WTC11 (cell line): ENCODE data around the gene CHRNE. TPM values are rescaled to one million over a fixed set of nuclear protein-coding genes. Genes with fewer than 3 reads are reported as not detected.

Source experiments
- ATAC-seq: fragments of 200-7000 bp; cut with Tn5 transposase; 2 replicates; pipeline ENCODE4 v1.10.0; 2021; ENCODE audit warnings: mild to moderate bottlenecking, moderate library complexity
- CTCF ChIA-PET: fragments of 300-600 bp; sonication (Branson Sonifier 250); formaldehyde crosslinking; loops from one replicate; lab custom pipeline; 2021; ENCODE audit warnings: antibody characterized with exemption; lab: Charles Lee
- POLR2A ChIA-PET: fragments of 350-600 bp; sonication (Branson Sonifier 250); formaldehyde crosslinking; loops from one replicate; lab custom pipeline; 2021; ENCODE audit warnings: antibody characterized with exemption; lab: Charles Lee
- DNase-seq: peaks from one replicate; pipeline ENCODE4 v3.0.0; 2021; ENCODE audit warnings: low spot score
- H3K27ac Mint-ChIP-seq: 2 replicates; pipeline ENCODE4 v1.8.0; 2021; ENCODE audit warnings: mixed read lengths
- H3K27me3 Mint-ChIP-seq: 2 replicates; pipeline ENCODE4 v1.8.0; 2021; ENCODE audit warnings: low read depth, mild to moderate bottlenecking, moderate library complexity, mixed read lengths
- H3K36me3 Mint-ChIP-seq: 2 replicates; pipeline ENCODE4 v1.8.0; 2021; ENCODE audit warnings: mixed read lengths
- H3K4me1 Mint-ChIP-seq: 2 replicates; pipeline ENCODE4 v1.8.0; 2022; ENCODE audit warnings: mixed read lengths
- H3K4me3 Mint-ChIP-seq: 2 replicates; pipeline ENCODE4 v1.8.0; 2021; ENCODE audit warnings: mild to moderate bottlenecking, moderate library complexity, mixed read lengths
- H3K9me3 Mint-ChIP-seq: 2 replicates; pipeline ENCODE4 v1.8.0; 2021; ENCODE audit warnings: mixed read lengths
- CBFB ChIP-seq: sonication (generic); formaldehyde crosslinking; IDR thresholded peaks from 2 replicates; pipeline ENCODE4 v1.8.1; 2022; ENCODE audit warnings: mild to moderate bottlenecking, low read depth, missing genetic modification reagents
- E2F4 ChIP-seq: sonication (generic); formaldehyde crosslinking; IDR thresholded peaks from 2 replicates; pipeline ENCODE4 v1.8.1; 2022; ENCODE audit warnings: low read depth, mild to moderate bottlenecking, moderate library complexity, missing genetic modification reagents, borderline replicate concordance
- ESRRA ChIP-seq: sonication (generic); formaldehyde crosslinking; IDR thresholded peaks from 2 replicates; pipeline ENCODE4 v1.8.1; 2022; ENCODE audit warnings: mild to moderate bottlenecking, missing genetic modification reagents, borderline replicate concordance
- FOXK1 ChIP-seq: sonication (generic); formaldehyde crosslinking; IDR thresholded peaks from 2 replicates; pipeline ENCODE4 v1.8.0; 2022; ENCODE audit warnings: mild to moderate bottlenecking, moderate library complexity, missing genetic modification reagents
- FOXP4 ChIP-seq: sonication (generic); formaldehyde crosslinking; IDR thresholded peaks from 2 replicates; pipeline ENCODE4 v1.8.0; 2022; ENCODE audit warnings: mild to moderate bottlenecking, missing genetic modification reagents
- IRF2 ChIP-seq: sonication (generic); formaldehyde crosslinking; IDR thresholded peaks from 2 replicates; pipeline ENCODE4 v1.8.0; 2022; ENCODE audit warnings: low read depth, missing genetic modification reagents, borderline replicate concordance
- MAX ChIP-seq: sonication (generic); formaldehyde crosslinking; IDR thresholded peaks from 2 replicates; pipeline ENCODE4 v1.8.0; 2022; ENCODE audit warnings: mild to moderate bottlenecking, missing genetic modification reagents
- MYBL2 ChIP-seq: sonication (generic); formaldehyde crosslinking; IDR thresholded peaks from 2 replicates; pipeline ENCODE4 v1.8.1; 2023; ENCODE audit warnings: mild to moderate bottlenecking, moderate library complexity, missing genetic modification reagents
- OVOL2 ChIP-seq: fragments of 250-450 bp; sonication (Bioruptor Pico); IDR thresholded peaks from 2 replicates; pipeline ENCODE4 v1.9.0; 2021; ENCODE audit warnings: mild to moderate bottlenecking, borderline replicate concordance
- SMAD3 ChIP-seq: sonication (generic); formaldehyde crosslinking; IDR thresholded peaks from 2 replicates; pipeline ENCODE4 v1.8.0; 2022; ENCODE audit warnings: missing genetic modification reagents, mild to moderate bottlenecking, borderline replicate concordance
- SP1 ChIP-seq: sonication (generic); formaldehyde crosslinking; conservative IDR thresholded peaks from 2 replicates; pipeline ENCODE4 v1.8.1; 2022; ENCODE audit warnings: missing genetic modification reagents
- TEAD1 ChIP-seq: sonication (generic); formaldehyde crosslinking; IDR thresholded peaks from 2 replicates; pipeline ENCODE4 v1.8.0; 2022; ENCODE audit warnings: mild to moderate bottlenecking, missing genetic modification reagents
- TEAD4 ChIP-seq: sonication (generic); formaldehyde crosslinking; IDR thresholded peaks from 2 replicates; pipeline ENCODE4 v1.8.0; 2022; ENCODE audit warnings: mild to moderate bottlenecking, missing genetic modification reagents
- TP53 ChIP-seq: sonication (generic); formaldehyde crosslinking; IDR thresholded peaks from 2 replicates; pipeline ENCODE4 v1.8.1; 2023; ENCODE audit warnings: mild to moderate bottlenecking, missing genetic modification reagents
- ZNF232 ChIP-seq: sonication (generic); formaldehyde crosslinking; IDR thresholded peaks from 2 replicates; pipeline ENCODE4 v1.8.0; 2022; ENCODE audit warnings: mild to moderate bottlenecking, missing genetic modification reagents
- ZNF281 ChIP-seq: sonication (generic); formaldehyde crosslinking; IDR thresholded peaks from 2 replicates; pipeline ENCODE4 v1.8.0; 2023; ENCODE audit warnings: mild to moderate bottlenecking, missing genetic modification reagents
- ZNF317 ChIP-seq: sonication (generic); formaldehyde crosslinking; IDR thresholded peaks from 2 replicates; pipeline ENCODE4 v1.8.1; 2023; ENCODE audit warnings: low read depth, mild to moderate bottlenecking, moderate library complexity, missing genetic modification reagents, borderline replicate concordance
- ZNF671 ChIP-seq: fragments of 250-450 bp; sonication (Bioruptor Pico); IDR thresholded peaks from 2 replicates; pipeline ENCODE4 v1.8.0; 2021; ENCODE audit warnings: mild to moderate bottlenecking
- total RNA-seq: library from RNA; stranded (reverse); gene quantifications from 3 replicates; pipeline ENCODE4 v1.2.3, GENCODE V29; 2021
- TF ChIP-seq, protein P1 (sequence below): sonication (generic); formaldehyde crosslinking; conservative IDR thresholded peaks from 2 replicates; pipeline ENCODE4 v1.8.1; 2022; ENCODE audit warnings: mild to moderate bottlenecking, missing genetic modification reagents
- TF ChIP-seq, protein P2 (sequence below): sonication (generic); formaldehyde crosslinking; conservative IDR thresholded peaks from 2 replicates; pipeline ENCODE4 v1.8.1; 2023; ENCODE audit warnings: mild to moderate bottlenecking, low read depth, missing genetic modification reagents, moderate library complexity

The CHRNE gene
- total RNA-seq, 1 experiment from 2014 or later = 0.70 TPM

DNA sequence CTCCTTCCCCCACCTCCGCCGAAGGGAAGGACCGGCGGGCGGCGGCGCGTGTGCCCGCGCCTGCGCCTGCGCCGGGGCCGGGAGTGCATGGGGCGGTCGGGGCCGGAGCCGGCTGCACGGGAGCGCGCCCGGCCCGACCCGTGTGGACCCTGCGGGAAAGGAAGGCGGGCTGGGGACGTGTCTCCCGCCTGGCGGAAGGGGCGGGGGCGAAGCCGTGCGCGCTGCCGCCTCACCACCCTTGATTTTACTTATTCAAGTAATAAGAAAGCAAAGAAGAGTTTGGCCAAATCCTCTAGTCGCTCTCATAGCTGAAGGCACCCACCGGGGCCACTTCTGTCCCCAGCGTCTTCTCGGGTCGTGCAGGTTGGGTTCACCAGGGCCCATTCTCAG is 46.0 kb upstream of the CHRNE start:
- Mint-ChIP-seq H3K4me1 (peaks cover 47% of the 10 kb centered on the region), H3K9me3 (no peaks in the 10 kb centered on the region), H3K27me3 (no peaks in the 10 kb centered on the region), H3K4me3 (peak overlapping the region; percentile 91), H3K36me3 (peaks cover 27% of the 10 kb centered on the region), H3K27ac (peak overlapping the region; percentile 82; the same call in 1 of the 2 replicates)
- ATAC-seq = peak; percentile 40
- POLR2A ChIA-PET = interaction anchor here (1.0 to 3.5 kb wide), 3 partner anchors 9 to 40 kb away, joined by 6 to 45 read pairs (median 18); partner anchors contain the start of genes RNF167, SLC25A11 and SPAG7
- CTCF ChIA-PET = interaction anchor here (0.6 to 5.4 kb wide), 4 partner anchors 9 to 40 kb away, joined by 3 to 27 read pairs (median 10); partner anchors contain the start of genes RNF167 and SLC25A11
- TF ChIP-seq TEAD1 (CRISPR knock-in tag) (0 out of 2 replicates have a peak, but pooled peaks have one; percentile 7), TEAD4 (no peak), MYBL2 (CRISPR knock-in tag) (no peak)
- peak; percentile 78 for DNase-seq

- Mint-ChIP-seq H3K9me3 (no peaks in the 10 kb centered on the region), H3K27me3 (no peaks in the 10 kb centered on the region), H3K4me3 (peak within 1 kb of the TSS; percentile 91), H3K27ac (peak within 1 kb of the TSS; percentile 100), H3K36me3 (peaks cover 27% of the 10 kb centered on the region), H3K4me1 (peaks cover 43% of the 10 kb centered on the region)
- DNase-seq (peak; percentile 85), ATAC-seq (peak; percentile 19)
- ChIA-PET POLR2A (interaction anchor here (0.8 to 3.5 kb wide), 4 partner anchors 8 to 39 kb away, joined by 3 to 45 read pairs (median 12); partner anchors contain the start of genes RNF167, SLC25A11 and SPAG7), CTCF (interaction anchor here (0.5 to 5.4 kb wide), 5 partner anchors 9 to 160 kb away, joined by 3 to 27 read pairs (median 4); partner anchors contain the start of genes RNF167 and SLC25A11)
- TF ChIP-seq SP1 = peak; percentile 63; the same call in 1 of the 2 replicates
- TF ChIP-seq, protein P1, sequence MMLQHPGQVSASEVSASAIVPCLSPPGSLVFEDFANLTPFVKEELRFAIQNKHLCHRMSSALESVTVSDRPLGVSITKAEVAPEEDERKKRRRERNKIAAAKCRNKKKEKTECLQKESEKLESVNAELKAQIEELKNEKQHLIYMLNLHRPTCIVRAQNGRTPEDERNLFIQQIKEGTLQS (CRISPR knock-in tag) = no peak
- no peak for TF ChIP-seq ZNF671 (CRISPR knock-in tag)
- TF ChIP-seq, protein P2, sequence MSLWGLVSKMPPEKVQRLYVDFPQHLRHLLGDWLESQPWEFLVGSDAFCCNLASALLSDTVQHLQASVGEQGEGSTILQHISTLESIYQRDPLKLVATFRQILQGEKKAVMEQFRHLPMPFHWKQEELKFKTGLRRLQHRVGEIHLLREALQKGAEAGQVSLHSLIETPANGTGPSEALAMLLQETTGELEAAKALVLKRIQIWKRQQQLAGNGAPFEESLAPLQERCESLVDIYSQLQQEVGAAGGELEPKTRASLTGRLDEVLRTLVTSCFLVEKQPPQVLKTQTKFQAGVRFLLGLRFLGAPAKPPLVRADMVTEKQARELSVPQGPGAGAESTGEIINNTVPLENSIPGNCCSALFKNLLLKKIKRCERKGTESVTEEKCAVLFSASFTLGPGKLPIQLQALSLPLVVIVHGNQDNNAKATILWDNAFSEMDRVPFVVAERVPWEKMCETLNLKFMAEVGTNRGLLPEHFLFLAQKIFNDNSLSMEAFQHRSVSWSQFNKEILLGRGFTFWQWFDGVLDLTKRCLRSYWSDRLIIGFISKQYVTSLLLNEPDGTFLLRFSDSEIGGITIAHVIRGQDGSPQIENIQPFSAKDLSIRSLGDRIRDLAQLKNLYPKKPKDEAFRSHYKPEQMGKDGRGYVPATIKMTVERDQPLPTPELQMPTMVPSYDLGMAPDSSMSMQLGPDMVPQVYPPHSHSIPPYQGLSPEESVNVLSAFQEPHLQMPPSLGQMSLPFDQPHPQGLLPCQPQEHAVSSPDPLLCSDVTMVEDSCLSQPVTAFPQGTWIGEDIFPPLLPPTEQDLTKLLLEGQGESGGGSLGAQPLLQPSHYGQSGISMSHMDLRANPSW (CRISPR knock-in tag) = no peak; the same call in 1 of the 2 replicates
- TF ChIP-seq ZNF281 (CRISPR knock-in tag) = no peak; the same call in 1 of the 2 replicates
- peak; percentile 80; the same call in 1 of the 2 replicates for TF ChIP-seq E2F4
- TF ChIP-seq ZNF317 (CRISPR knock-in tag) = 0 out of 2 replicates have a peak, but pooled peaks have one; percentile 32
- no peak for TF ChIP-seq OVOL2 (CRISPR knock-in tag)
- TF ChIP-seq MYBL2 (CRISPR knock-in tag) = peak; percentile 61; the same call in 1 of the 2 replicates
- TF ChIP-seq MAX (CRISPR knock-in tag) = no peak; the same call in 1 of the 2 replicates
- TF ChIP-seq ESRRA = peak; percentile 79; the same call in 1 of the 2 replicates
- TF ChIP-seq SMAD3 (CRISPR knock-in tag) = 0 out of 2 replicates have a peak, but pooled peaks have one; percentile 44
- TF ChIP-seq CBFB = no peak
- 0 out of 2 replicates have a peak, but pooled peaks have one; percentile 48 for TF ChIP-seq FOXK1 (CRISPR knock-in tag)
- no peak for TF ChIP-seq IRF2 (CRISPR knock-in tag)
- TF ChIP-seq ZNF232 (CRISPR knock-in tag) = 0 out of 2 replicates have a peak, but pooled peaks have one; percentile 66
- peak; percentile 67 for TF ChIP-seq TP53 (CRISPR knock-in tag)
- TF ChIP-seq FOXP4 (CRISPR knock-in tag) = peak; percentile 72
These were observed 45.5 kb upstream of the CHRNE start, which contains the start of gene PFN1 for GRCh38 chr17:4948166-4948930. PFN1 (minus strand) TSS chr17:4948530; CDS start chr17:4948394, 136 bp downstream.
